WERI-Rb-1 (cell line): ENCODE data around the gene NEK11.
A peak's percentile ranks its signal among the peaks of the same experiment; 100 is the strongest.

Experiments
- DNase-seq: peaks from one replicate; pipeline ENCODE4 v3.0.0-alpha.2; 2020
- H3K27ac ChIP-seq: fragments of 250-450 bp; sonication (Bioruptor Pico); 2 replicates; pipeline ENCODE4 v1.5.1; 2020; ENCODE audit warnings: mild to moderate bottlenecking, moderate library complexity
- H3K27me3 ChIP-seq: fragments of 250-450 bp; sonication (Bioruptor Pico); 2 replicates; pipeline ENCODE4 v1.5.1; 2021; ENCODE audit warnings: mild to moderate bottlenecking, low read depth, moderate library complexity; ENCODE audit not compliant: insufficient read depth, severe bottlenecking
- H3K36me3 ChIP-seq: fragments of 250-450 bp; sonication (Bioruptor Pico); 2 replicates; pipeline ENCODE4 v1.5.1; 2020; ENCODE audit warnings: mild to moderate bottlenecking, moderate library complexity
- H3K4me3 ChIP-seq: 2 replicates; pipeline ENCODE4 v1.5.1; 2011; ENCODE audit warnings: low read depth, mild to moderate bottlenecking, control low read depth, low read length
- H3K9me3 ChIP-seq: fragments of 250-450 bp; sonication (Bioruptor Pico); 2 replicates; pipeline ENCODE4 v1.5.1; 2021; ENCODE audit warnings: mild to moderate bottlenecking, moderate library complexity; ENCODE audit not compliant: severe bottlenecking
- TF ChIP-seq, protein P1 (sequence below): IDR thresholded peaks from 2 replicates; pipeline ENCODE4 v1.5.1; 2011; ENCODE audit warnings: low read depth, mild to moderate bottlenecking, control low read depth, inconsistent platforms, low read length

The NEK11 gene

DNA sequence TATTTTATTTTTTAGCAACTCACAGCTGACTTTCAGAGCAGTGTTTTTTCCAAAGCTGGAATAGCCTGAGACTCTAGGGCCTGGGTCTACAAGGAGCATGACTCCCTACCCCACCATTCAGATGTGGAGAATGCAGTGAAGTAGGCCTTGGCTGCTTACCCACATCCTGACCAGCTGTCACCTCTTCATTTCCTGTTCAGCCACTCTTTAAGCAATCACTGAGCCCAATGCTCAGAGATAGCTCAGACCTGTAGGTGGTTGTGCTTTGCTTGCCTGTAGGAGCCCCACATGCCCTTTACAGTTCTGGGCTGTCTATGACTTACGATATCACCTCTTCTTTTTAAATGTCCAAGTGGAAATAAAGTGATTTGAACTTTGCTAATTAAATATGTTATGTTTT is 148.1 kb downstream of the NEK11 start:
- Histone ChIP-seq H3K9me3 (no peaks in the 10 kb centered on the region), H3K4me3 (no peak overlapping the region), H3K27ac (no peak overlapping the region), H3K27me3 (no peaks in the 10 kb centered on the region), H3K36me3 (no peaks in the 10 kb centered on the region)
- TF ChIP-seq, protein P1, sequence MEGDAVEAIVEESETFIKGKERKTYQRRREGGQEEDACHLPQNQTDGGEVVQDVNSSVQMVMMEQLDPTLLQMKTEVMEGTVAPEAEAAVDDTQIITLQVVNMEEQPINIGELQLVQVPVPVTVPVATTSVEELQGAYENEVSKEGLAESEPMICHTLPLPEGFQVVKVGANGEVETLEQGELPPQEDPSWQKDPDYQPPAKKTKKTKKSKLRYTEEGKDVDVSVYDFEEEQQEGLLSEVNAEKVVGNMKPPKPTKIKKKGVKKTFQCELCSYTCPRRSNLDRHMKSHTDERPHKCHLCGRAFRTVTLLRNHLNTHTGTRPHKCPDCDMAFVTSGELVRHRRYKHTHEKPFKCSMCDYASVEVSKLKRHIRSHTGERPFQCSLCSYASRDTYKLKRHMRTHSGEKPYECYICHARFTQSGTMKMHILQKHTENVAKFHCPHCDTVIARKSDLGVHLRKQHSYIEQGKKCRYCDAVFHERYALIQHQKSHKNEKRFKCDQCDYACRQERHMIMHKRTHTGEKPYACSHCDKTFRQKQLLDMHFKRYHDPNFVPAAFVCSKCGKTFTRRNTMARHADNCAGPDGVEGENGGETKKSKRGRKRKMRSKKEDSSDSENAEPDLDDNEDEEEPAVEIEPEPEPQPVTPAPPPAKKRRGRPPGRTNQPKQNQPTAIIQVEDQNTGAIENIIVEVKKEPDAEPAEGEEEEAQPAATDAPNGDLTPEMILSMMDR: no peak
- no peak for DNase-seq

DNA sequence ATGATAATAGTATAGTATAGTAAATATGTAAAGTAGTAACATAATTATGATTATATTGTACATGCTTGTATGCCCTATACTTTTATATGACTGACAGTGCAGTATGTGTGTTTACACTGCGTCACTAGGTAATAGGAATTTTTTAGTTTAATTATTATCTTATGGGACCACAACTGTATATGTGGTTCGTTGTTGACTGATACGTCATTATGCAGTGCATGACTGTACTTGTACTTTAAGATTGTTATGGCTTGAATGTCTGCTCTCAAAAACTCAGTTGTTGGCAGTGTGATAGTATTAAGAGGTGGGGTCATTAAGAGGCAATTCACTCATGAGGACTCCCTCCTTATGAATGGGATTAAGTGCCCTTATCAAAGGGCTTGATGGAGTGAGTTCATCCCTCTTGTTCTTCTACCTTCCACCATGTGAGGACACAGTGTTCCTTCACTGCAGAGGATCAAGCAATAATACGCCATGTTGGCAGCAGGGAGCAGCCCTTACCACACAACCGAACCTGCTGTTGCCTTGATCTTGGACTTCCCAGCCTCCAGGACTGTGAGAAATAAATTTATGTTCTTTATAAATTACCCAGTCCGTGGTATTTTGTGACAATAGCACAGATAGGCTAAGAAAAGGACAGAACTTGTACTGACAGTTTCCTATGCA is 152.2 kb downstream of the NEK11 start:
- TF ChIP-seq, protein P1: no peak
- Histone ChIP-seq H3K4me3 (no peak overlapping the region), H3K27ac (no peak overlapping the region), H3K27me3 (no peaks in the 10 kb centered on the region), H3K36me3 (no peaks in the 10 kb centered on the region), H3K9me3 (no peaks in the 10 kb centered on the region)
- no peak for DNase-seq

DNA sequence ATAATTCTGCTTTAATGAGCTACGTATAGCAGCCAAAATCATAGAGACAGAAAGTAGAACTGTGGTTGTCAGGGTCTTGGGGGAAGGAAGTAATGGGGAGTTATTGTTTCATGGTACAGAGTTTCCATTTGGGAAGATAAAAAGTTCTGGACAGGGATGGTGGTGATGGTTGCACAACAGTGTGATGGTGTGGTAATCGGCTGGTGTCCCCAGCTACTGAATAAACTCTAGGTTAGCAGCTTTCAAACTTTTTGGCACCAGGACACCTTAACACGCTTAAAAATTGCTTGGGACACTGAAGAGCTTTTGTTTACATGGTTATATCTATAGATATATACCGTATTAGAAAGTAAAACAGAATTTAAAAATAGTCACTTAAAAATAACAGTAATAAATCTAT is 166.0 kb downstream of the NEK11 start:
- no peak overlapping the region for H3K4me3 ChIP-seq
- no peaks in the 10 kb centered on the region for H3K36me3 ChIP-seq
- no peaks in the 10 kb centered on the region for H3K9me3 ChIP-seq
- TF ChIP-seq, protein P1: no peak
- H3K27ac ChIP-seq: no peak overlapping the region
- no peaks in the 10 kb centered on the region for H3K27me3 ChIP-seq
- no peak for DNase-seq

DNA sequence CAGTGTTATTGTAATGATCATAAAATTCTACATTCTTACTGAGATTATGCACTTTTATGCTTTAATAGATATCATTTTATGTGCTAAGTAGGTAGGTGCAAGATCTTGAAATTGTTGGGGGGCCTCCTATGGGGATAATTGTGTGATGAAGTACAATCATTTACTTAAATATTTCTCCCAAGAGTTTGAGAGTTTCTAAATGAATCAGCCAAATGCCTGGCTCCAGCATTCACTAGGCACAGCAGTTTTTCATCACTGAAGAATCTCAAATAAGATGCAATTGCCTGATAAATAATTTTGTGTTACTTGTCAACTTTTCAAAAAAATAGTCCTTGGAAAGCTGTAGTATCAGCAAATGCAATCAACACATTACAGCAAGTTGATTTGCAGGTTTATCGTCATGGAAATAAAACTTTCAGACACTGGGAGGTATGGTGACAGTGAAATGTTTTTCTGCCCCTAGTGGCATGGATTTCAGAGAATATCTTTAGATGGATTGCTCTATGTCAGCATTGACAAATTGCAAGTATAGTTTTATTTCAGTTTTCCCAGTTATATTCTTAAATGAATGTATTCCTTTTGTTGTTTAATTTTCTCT is 167.1 kb downstream of the NEK11 start:
- Histone ChIP-seq H3K9me3 (no peaks in the 10 kb centered on the region), H3K36me3 (no peaks in the 10 kb centered on the region), H3K27me3 (no peaks in the 10 kb centered on the region), H3K4me3 (no peak overlapping the region), H3K27ac (no peak overlapping the region)
- DNase-seq: no peak
- TF ChIP-seq, protein P1: 0 out of 2 replicates have a peak, but pooled peaks have one; percentile 7

DNA sequence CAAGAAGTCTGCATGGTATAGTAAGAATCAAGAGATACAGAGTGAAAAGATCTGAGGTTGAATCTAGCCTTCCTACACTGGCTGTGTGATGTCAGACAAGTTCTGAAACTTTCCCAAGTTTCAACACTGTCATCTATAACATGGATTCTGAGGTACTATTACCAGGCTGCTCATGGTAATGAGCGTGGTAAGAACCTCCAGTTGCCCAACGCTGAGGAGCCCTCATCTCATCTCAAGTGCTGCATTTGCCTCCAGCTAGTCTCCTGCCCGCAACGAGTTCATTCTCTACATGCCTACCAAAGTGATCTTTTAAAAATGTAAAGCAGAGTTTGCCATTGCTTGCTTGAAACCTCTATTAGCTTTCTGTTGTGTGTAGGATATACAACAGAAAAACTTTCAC is 168.1 kb downstream of the NEK11 start:
- no peak for DNase-seq
- Histone ChIP-seq H3K27me3 (no peaks in the 10 kb centered on the region), H3K36me3 (no peaks in the 10 kb centered on the region), H3K9me3 (no peaks in the 10 kb centered on the region), H3K4me3 (no peak overlapping the region), H3K27ac (no peak overlapping the region)
- TF ChIP-seq, protein P1: no peak
